Dedifferentiated amniotic fluid mesenchymal stem cell (primary cell): ENCODE results near the gene IGFBP7.

Source experiments
- DNase-seq: peaks from one replicate; pipeline ENCODE4 v3.0.0-alpha.2; 2016; ENCODE audit errors: extremely low spot score

IGFBP7 gene

GRCh38 chr4:57098415-57098814 is 11.8 kb downstream of the IGFBP7 start:
- DNase-seq, result no peak

- no peak for DNase-seq
Measured at GRCh38 chr4:57097711-57098110, 12.5 kb downstream of the IGFBP7 start.

- no peak for DNase-seq
Measured at GRCh38 chr4:57095956-57096355, 14.2 kb downstream of the IGFBP7 start.

GRCh38 chr4:57095245-57095644 is 14.9 kb downstream of the IGFBP7 start:
- DNase-seq, result no peak

- DNase-seq, result no peak
Measured at GRCh38 chr4:57094832-57095223, 15.4 kb downstream of the IGFBP7 start.

GRCh38 chr4:57093845-57094831 is 16.0 kb downstream of the IGFBP7 start:
- no peak for DNase-seq

GRCh38 chr4:57091657-57092162 is 18.5 kb downstream of the IGFBP7 start:
- DNase-seq, result no peak

- DNase-seq, result no peak
Measured at GRCh38 chr4:57090079-57090478, 20.1 kb downstream of the IGFBP7 start.

- DNase-seq, result no peak
Measured at GRCh38 chr4:57089549-57089948, 20.6 kb downstream of the IGFBP7 start.

- no peak for DNase-seq
Measured at GRCh38 chr4:57086031-57086723, 24.0 kb downstream of the IGFBP7 start.

GRCh38 chr4:57085278-57085677 is 24.9 kb downstream of the IGFBP7 start:
- DNase-seq, result no peak

- DNase-seq, result no peak
Measured at GRCh38 chr4:57084360-57084759, 25.8 kb downstream of the IGFBP7 start.

- no peak for DNase-seq
Measured at GRCh38 chr4:57083090-57083489, 27.1 kb downstream of the IGFBP7 start.

GRCh38 chr4:57081651-57082621 is 28.2 kb downstream of the IGFBP7 start:
- DNase-seq, result no peak

- peak; percentile 75 for DNase-seq
Measured at GRCh38 chr4:57080781-57081650, 29.2 kb downstream of the IGFBP7 start.

- DNase-seq, result no peak
Measured at GRCh38 chr4:57078685-57079521, 31.3 kb downstream of the IGFBP7 start.

GRCh38 chr4:57077550-57078343 is 32.4 kb downstream of the IGFBP7 start:
- no peak for DNase-seq

GRCh38 chr4:57076646-57077045 is 33.5 kb downstream of the IGFBP7 start:
- DNase-seq, result no peak

- DNase-seq, result no peak
Measured at GRCh38 chr4:57075367-57075766, 34.8 kb downstream of the IGFBP7 start.
